Kidney glomerular epithelial cell (primary cell): ENCODE data around the gene RDM1.

ENCODE experiments used
- DNase-seq: peaks from one replicate; lab custom pipeline; 2025; lab: John Stamatoyannopoulos, UW

RDM1 gene

DNA sequence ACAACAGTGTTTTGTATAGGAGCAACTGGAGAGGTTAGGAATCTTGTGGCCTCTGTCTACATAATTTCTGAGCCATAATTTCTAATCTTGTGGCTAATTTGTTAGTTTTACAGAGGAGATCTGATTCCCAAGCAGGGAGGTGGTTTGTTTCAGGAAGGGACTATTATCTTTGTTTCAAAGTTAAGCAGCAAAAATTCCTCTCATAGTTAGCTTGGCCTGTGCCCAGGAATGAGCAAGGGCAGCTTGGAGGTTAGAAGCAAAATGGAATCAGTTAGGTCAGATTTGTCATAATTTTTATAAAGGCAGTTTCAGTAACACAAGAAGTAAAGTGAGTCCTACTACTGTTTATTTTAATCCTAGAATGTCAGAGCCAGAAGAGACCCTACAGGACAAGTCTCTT is 2.0 kb upstream of the RDM1 start:
- no peak for DNase-seq

DNA sequence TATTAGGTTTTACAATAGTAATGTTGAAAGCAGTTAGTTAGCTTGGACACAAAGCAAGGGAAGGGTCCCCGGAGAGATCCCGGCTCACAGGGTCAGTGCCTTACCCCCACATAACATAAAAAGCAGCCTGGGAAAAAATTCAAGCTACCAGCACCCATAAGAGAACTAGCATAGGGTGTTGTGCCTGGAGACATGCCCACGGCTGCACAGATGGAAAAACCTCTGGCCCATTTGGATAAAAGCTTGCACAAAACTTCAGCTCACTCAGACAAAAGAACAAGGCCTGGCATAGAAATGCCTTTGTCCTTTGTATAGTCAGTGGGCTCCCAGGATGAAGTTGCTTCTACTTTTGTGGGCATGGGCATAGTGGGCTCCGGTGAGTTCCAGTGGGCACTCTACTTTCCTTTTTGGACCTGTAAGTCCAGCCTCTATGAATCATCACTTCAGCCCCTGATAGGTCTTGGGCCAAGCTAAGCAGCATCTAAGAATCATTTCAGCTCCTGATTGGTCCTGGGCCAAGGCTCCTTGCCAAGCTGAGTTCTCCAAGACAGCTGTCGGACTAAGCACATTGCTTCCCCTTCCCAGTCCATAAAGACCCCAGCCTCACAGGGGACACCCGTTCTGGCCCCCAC is 1.3 kb upstream of the RDM1 start:
- DNase-seq = no peak

DNA sequence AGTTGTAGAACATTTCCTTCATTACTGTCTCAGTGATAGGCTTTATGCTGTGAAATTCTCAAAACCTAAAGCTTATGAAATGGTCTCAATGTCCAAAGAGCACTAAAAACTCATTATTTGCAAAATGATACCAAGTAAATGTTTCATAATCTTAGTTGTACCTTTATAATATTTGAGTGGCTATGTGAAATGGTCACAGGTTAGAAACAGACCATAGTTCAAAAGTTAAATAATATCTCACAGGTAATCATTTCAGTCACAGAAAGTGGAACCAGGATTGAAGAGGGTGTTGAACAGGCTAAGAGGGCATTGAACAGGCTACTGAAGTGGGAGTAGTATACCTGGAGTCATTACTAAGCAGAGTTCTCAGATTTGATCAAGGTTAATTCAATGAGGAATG is 2.9 kb downstream of the RDM1 start:
- DNase-seq = no peak

DNA sequence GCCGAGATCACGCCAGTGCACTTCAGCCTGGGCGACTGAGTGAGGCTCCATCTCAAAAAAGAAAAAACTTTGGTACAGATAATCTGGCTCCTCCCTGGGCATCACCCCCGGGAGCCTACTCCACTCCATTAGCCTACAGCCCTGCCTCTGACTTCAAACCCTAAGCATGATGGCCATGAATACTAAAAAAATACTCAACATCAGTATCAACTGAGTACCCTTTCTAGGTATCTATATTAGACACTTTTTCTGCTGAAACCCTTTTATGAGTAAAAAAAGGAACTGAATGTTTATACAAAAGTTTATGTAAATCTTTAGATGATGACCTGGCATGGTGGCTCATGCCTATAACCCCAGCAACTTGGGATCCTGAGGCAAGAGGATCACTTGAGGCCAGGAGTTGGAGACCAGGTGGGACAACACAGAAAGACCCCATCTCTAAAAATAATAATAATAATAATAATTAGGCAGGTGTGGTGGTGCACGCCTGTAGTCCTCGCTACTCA is 6.9 kb downstream of the RDM1 start:
- DNase-seq = no peak

DNA sequence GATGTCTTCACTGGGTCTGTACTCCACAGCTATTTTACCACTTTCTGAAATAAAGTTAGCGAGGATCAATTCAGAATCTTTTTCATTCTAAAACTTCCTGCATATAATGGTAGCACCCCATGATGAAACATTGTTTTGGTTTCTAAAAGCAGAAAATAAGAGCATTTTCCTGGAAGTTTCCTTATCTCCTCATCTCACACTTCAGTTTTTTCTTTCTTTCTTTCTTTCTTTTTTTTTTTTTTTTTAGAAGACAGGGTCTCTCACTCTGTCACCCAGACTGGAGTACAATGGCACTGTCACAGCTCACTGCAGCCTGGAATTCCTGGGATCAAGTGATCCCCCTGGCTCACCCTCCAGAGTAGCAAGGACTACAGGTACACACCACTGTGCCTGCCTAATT is 10.3 kb downstream of the RDM1 start:
- no peak for DNase-seq

GRCh38 chr17:35918665-35919064 is 11.9 kb downstream of the RDM1 start:
- no peak for DNase-seq

- no peak for DNase-seq
These were observed 12.9 kb downstream of the RDM1 start for GRCh38 chr17:35917519-35918213.

- DNase-seq = peak; percentile 24
These were observed 15.2 kb downstream of the RDM1 start for GRCh38 chr17:35915153-35915964.

GRCh38 chr17:35914354-35914753 is 16.2 kb downstream of the RDM1 start:
- DNase-seq = no peak

DNA sequence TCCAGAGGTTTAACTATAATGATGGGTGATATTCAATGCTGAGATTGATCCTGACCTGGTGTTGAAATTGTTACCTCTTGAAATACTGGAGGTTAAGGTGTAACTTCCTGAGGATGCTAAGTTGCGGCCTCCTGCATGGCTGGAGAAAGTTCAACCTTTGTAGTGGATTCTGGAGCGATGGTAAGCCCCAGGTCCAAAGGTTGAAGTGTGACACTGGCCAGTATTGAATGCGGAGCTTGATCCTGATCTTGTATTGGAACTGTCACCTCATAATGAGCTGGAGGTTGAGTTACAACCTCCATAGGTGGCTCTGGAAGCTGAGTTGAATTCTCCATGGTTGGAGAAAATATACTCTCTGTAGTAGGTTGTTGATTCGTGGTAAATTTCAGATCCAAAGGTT is 17.0 kb downstream of the RDM1 start:
- DNase-seq = no peak

GRCh38 chr17:35912942-35913341 is 17.6 kb downstream of the RDM1 start:
- DNase-seq = no peak

GRCh38 chr17:35912339-35912912 is 18.1 kb downstream of the RDM1 start:
- no peak for DNase-seq

GRCh38 chr17:35909408-35909807 is 21.2 kb downstream of the RDM1 start:
- DNase-seq = no peak

DNA sequence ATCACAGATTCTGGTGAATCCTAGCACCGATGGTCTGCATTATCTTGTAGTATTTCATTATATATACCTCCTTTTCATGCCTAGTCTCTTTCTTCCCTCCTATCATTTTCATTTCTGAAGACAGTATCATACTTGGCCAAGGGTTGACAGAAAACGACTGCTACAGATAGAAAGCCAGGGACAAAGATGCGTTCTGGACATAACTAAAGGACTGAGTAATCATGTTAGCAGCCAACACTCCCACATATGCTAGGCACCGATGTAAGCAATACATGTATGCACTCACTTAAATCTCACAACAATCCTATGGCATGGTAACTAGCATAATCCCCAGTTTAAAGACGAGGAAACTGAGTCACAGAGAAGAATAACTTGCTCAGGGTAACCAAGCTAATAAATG is 22.9 kb downstream of the RDM1 start:
- no peak for DNase-seq

- no peak for DNase-seq
These were observed 23.5 kb downstream of the RDM1 start for GRCh38 chr17:35906926-35907637.

GRCh38 chr17:35906191-35906925 is 24.2 kb downstream of the RDM1 start:
- DNase-seq = peak; percentile 83

GRCh38 chr17:35903451-35903850 is 27.1 kb downstream of the RDM1 start:
- DNase-seq = no peak

- no peak for DNase-seq
These were observed 28.9 kb downstream of the RDM1 start for GRCh38 chr17:35901631-35902175.

GRCh38 chr17:35900708-35901480 is 29.7 kb downstream of the RDM1 start:
- DNase-seq = no peak

- DNase-seq = no peak
These were observed 30.3 kb downstream of the RDM1 start for GRCh38 chr17:35900280-35900679.
